Measurements from ENCODE around the gene TGIF2. TPM values are rescaled to one million over a fixed set of nuclear protein-coding genes. Genes with fewer than 3 reads are reported as not detected.

The TGIF2 gene
- polyA plus RNA-seq, 1 of the 3 experiments (the other 2 are of a cell fraction): 10.8 TPM

DNA sequence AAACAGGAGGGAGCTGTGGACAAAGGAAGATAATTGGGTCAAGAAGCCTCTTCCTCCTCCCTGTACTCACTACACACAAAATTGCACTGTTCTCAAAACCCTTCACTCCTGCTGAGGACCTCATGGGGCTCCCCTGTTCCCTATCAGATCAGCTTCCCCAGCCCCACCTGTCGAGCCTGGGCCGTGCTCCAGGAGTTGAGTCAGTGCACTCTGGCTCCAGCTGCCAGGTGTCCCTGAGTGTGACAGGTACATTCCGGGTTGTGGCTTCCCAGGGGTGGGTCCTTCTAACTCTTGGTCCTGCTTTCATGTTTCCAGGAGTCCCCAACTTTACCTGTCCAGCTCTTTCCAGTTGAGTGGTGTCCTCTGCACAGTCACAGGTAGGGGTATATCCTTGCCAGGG is 40.6 kb downstream of the TGIF2 start:
- H3K4me2 ChIP-seq: no peak overlapping the region
- peaks cover 3% of the 10 kb centered on the region for H3F3A ChIP-seq (replicated peaks; ENCODE audit: insufficient read depth)
- TF ChIP-seq RFX5 (IDR thresholded peaks at IDR 0.05; ENCODE audit: low read length): no peak
- TF ChIP-seq, protein P1, sequence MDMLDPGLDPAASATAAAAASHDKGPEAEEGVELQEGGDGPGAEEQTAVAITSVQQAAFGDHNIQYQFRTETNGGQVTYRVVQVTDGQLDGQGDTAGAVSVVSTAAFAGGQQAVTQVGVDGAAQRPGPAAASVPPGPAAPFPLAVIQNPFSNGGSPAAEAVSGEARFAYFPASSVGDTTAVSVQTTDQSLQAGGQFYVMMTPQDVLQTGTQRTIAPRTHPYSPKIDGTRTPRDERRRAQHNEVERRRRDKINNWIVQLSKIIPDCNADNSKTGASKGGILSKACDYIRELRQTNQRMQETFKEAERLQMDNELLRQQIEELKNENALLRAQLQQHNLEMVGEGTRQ (IDR thresholded peaks at IDR 0.05; ENCODE audit: borderline replicate concordance, low read depth, low read length): no peak
- H3K36me3 ChIP-seq (replicated peaks in 1 of 2; ENCODE audit: control insufficient read depth in 1 of 2, insufficient read depth in 2 of 2, low read length in 1 of 2): peaks cover 27 to 35% of the 10 kb centered on the region in 2 experiments
- H3K9me3 ChIP-seq: no peaks in the 10 kb centered on the region
- no peak overlapping the region for H3K9ac ChIP-seq
- H3K4me3 ChIP-seq (ENCODE audit: low read depth in 2 of 2, low read length in 1 of 2): no peak overlapping the region
- H3K79me2 ChIP-seq (ENCODE audit: insufficient read depth): peaks cover 5% of the 10 kb centered on the region; the same call in 1 of the 2 replicates
- WGBS (ENCODE audit: low lambda C conversion rate): 91% methylated on average over 3 of the region's 3 CpGs
- no peak overlapping the region for H3K27ac ChIP-seq (ENCODE audit: low read depth in 2 of 2, low read length in 1 of 2)
- H3K27me3 ChIP-seq (ENCODE audit: insufficient read depth): no peaks in the 10 kb centered on the region
- H3K4me1 ChIP-seq (ENCODE audit: control insufficient read depth in 1 of 2, insufficient read depth in 2 of 2, low read depth in 1 of 2, low read length in 1 of 2): no peaks in the 10 kb centered on the region
- POLR2A ChIA-PET: no interaction called here
- H3K9me2 ChIP-seq: no peaks in the 10 kb centered on the region
- peaks cover 6% of the 10 kb centered on the region; the same call in 1 of the 2 replicates for H4K20me1 ChIP-seq (ENCODE audit: insufficient read depth)
- H2AFZ ChIP-seq (ENCODE audit: low read depth): no peak overlapping the region
- no peak for DNase-seq
- CTCF ChIA-PET: interaction anchor here (0.7 to 3.9 kb wide), 4 partner anchors 8 to 141 kb away, joined by 3 to 40 read pairs (median 5); partner anchors contain the start of gene RAB5IF

DNA sequence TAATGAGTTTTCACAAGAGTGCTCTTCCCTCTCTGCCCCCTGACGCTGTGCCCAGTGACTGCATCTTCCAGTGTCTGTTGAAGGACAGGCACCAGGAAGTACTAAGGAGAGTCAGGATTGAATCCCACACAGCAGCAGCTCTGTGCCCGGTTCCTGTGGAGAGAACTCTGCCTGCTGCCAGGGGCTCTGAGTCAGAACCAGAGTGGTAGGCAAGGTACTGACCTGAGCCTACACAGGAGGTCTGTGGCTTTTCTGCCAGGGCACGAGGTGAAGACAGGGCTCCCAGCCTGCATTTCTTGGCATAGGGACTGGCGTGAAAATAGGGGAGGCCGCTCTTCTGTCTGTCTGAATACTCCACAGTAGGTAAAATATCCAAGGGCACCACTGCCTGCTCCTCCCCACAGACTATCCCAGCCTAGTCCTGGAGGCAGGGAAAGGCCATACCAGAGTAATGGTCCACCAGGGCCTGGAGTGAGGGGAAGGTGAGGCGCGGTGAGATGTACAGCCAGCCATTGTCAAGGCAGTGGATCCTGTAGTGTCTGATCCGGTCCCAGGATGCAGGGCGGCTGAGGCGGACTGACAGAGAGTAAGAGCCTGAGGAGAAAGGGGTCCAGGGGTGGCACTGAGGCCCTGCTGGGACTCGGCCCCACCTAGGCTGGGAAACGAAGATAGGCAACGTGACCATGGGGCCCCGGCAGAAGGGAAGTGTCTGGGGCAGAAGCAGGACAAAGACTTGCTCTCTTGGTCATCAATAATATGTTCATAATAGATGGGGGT is 41.6 kb downstream of the TGIF2 start:
- no peak overlapping the region for H2AFZ ChIP-seq (ENCODE audit: low read depth)
- 93% methylated on average over 14 of the region's 14 CpGs for WGBS (ENCODE audit: low lambda C conversion rate)
- H4K20me1 ChIP-seq (ENCODE audit: insufficient read depth): peaks cover 6% of the 10 kb centered on the region; the same call in 1 of the 2 replicates
- H3K9me3 ChIP-seq: no peaks in the 10 kb centered on the region
- peaks cover 19 to 30% of the 10 kb centered on the region in 2 experiments for H3K36me3 ChIP-seq (replicated peaks in 1 of 2; ENCODE audit: control insufficient read depth in 1 of 2, insufficient read depth in 2 of 2, low read length in 1 of 2)
- no peak overlapping the region for H3K4me3 ChIP-seq (ENCODE audit: low read depth in 2 of 2, low read length in 1 of 2)
- no peaks in the 10 kb centered on the region for H3K4me1 ChIP-seq (ENCODE audit: control insufficient read depth in 1 of 2, insufficient read depth in 2 of 2, low read depth in 1 of 2, low read length in 1 of 2)
- TF ChIP-seq REST (IDR thresholded peaks at IDR 0.05; ENCODE audit: low read depth, low read length): no peak
- TF ChIP-seq EZH2phosphoT487 (IDR thresholded peaks at IDR 0.05; ENCODE audit: borderline replicate concordance, low read depth): no peak
- TF ChIP-seq MEF2A (IDR thresholded peaks at IDR 0.05; ENCODE audit: borderline replicate concordance, low read depth): no peak
- no peak for TF ChIP-seq SIN3A (IDR thresholded peaks at IDR 0.05; ENCODE audit: borderline replicate concordance, low read depth, low read length)
- no peak for TF ChIP-seq NRF1 (IDR thresholded peaks at IDR 0.05; ENCODE audit: low read depth, low read length)
- TF ChIP-seq JUND (IDR thresholded peaks at IDR 0.05): no peak
- no peak for TF ChIP-seq FOXM1 (IDR thresholded peaks at IDR 0.05; ENCODE audit: low read depth)
- TF ChIP-seq TAF1 (IDR thresholded peaks at IDR 0.05; ENCODE audit: borderline replicate concordance, low read depth, low read length): no peak
- TF ChIP-seq MXI1 (IDR thresholded peaks at IDR 0.05; ENCODE audit: low read depth, low read length): no peak
- no peak for TF ChIP-seq YY1 (IDR thresholded peaks at IDR 0.05; ENCODE audit: low read depth)
- TF ChIP-seq CHD2 (IDR thresholded peaks at IDR 0.05; ENCODE audit: low read length, partially characterized antibody): no peak
- TF ChIP-seq GABPA (IDR thresholded peaks at IDR 0.05; ENCODE audit: low read depth): no peak
- no peak for TF ChIP-seq RFX5 (IDR thresholded peaks at IDR 0.05; ENCODE audit: low read length)
- TF ChIP-seq FOXJ3 (CRISPR knock-in tag; IDR thresholded peaks at IDR 0.05): no peak
- no peak for TF ChIP-seq RCOR1 (IDR thresholded peaks at IDR 0.05; ENCODE audit: low read length)
- TF ChIP-seq TEAD4 (IDR thresholded peaks at IDR 0.05; ENCODE audit: borderline replicate concordance, insufficient read depth): no peak
- DNase-seq: no peak
- ChIA-PET POLR2A (no interaction called here), CTCF (interaction anchor here (0.9 to 3.9 kb wide), 3 partner anchors 9 to 140 kb away, joined by 3 to 40 read pairs (median 7); partner anchors contain the start of gene RAB5IF)
- H3K27ac ChIP-seq (ENCODE audit: low read depth in 2 of 2, low read length in 1 of 2): no peak overlapping the region
- H3K79me2 ChIP-seq (ENCODE audit: insufficient read depth): no peaks in the 10 kb centered on the region; the same call in 1 of the 2 replicates
- no peaks in the 10 kb centered on the region for H3K9me2 ChIP-seq
- no peaks in the 10 kb centered on the region for H3K27me3 ChIP-seq (ENCODE audit: insufficient read depth)
- peaks cover 3% of the 10 kb centered on the region for H3F3A ChIP-seq (replicated peaks; ENCODE audit: insufficient read depth)
- no peak overlapping the region for H3K9ac ChIP-seq
- no peak overlapping the region for H3K4me2 ChIP-seq

All from SK-N-SH (cell line).